PC-3 (cell line): ENCODE data around the gene TOP2B. TPM values are rescaled to one million over a fixed set of nuclear protein-coding genes. Genes with fewer than 3 reads are reported as not detected.

ENCODE experiments used
- ATAC-seq: fragments of 200-7000 bp; cut with Tn5 transposase; 2 replicates; pipeline ENCODE4 v1.9.1; 2020; ENCODE audit warnings: mild to moderate bottlenecking, moderate library complexity
- BruUV-seq: library from RNA; stranded (reverse); fragments of 400-500 nt; replicated peaks from 2 replicates; lab custom pipeline; 2021; lab: Mats Ljungman, UMichigan
- CTCF ChIA-PET: fragments of 300-600 bp; sonication (Branson Sonifier 250); formaldehyde crosslinking; loops from one replicate; lab custom pipeline; 2022; ENCODE audit warnings: antibody characterized with exemption; lab: Charles Lee
- POLR2A ChIA-PET: fragments of 300-600 bp; sonication (Branson Sonifier 250); formaldehyde crosslinking; loops from one replicate; lab custom pipeline; 2022; ENCODE audit warnings: antibody characterized with exemption; ENCODE audit not compliant: unreplicated experiment; lab: Charles Lee
- DNase-seq: peaks from one replicate; pipeline ENCODE4 v3.0.0-alpha.2; 2015
- H2AFZ ChIP-seq: fragments of 300-600 bp; sonication (generic); 2 replicates; pipeline ENCODE4 v1.6.0; 2016; ENCODE audit warnings: antibody characterized with exemption, low read length
- H3F3A ChIP-seq: fragments of 300-600 bp; sonication (generic); one replicate; pipeline ENCODE4 v1.6.0; 2017; ENCODE audit warnings: antibody characterized with exemption, low read length, control low read depth, mild to moderate bottlenecking; ENCODE audit not compliant: unreplicated experiment
- H3K27ac ChIP-seq: fragments of 300-600 bp; sonication (generic); 2 replicates; pipeline ENCODE4 v1.5.1; 2016; ENCODE audit warnings: mild to moderate bottlenecking, low read length
- H3K27me3 ChIP-seq: fragments of 300-600 bp; sonication (generic); 2 replicates; pipeline ENCODE4 v1.6.1; 2016; ENCODE audit warnings: low read length, mixed read lengths
- H3K36me3 ChIP-seq: fragments of 300-600 bp; sonication (generic); 2 replicates; pipeline ENCODE4 v1.6.1; 2016; ENCODE audit warnings: low read depth, mixed run types, low read length, mixed read lengths
- H3K4me1 ChIP-seq: fragments of 300-600 bp; sonication (generic); 2 replicates; pipeline ENCODE4 v1.5.1; 2016; ENCODE audit warnings: low read length; ENCODE audit not compliant: insufficient read depth
- H3K4me2 ChIP-seq: fragments of 300-600 bp; sonication (generic); 2 replicates; pipeline ENCODE4 v1.6.0; 2016; ENCODE audit warnings: low read length
- H3K4me3 ChIP-seq: fragments of 300-600 bp; sonication (generic); 2 replicates; pipeline ENCODE4 v1.5.1; 2016; ENCODE audit warnings: mild to moderate bottlenecking, low read length, mixed read lengths
- H3K79me2 ChIP-seq: fragments of 300-600 bp; sonication (generic); 2 replicates; pipeline ENCODE4 v1.6.1; 2017; ENCODE audit warnings: low read length, mixed read lengths
- H3K9ac ChIP-seq: fragments of 300-600 bp; sonication (generic); 2 replicates; pipeline ENCODE4 v1.6.0; 2016; ENCODE audit warnings: mild to moderate bottlenecking, low read length
- H3K9me2 ChIP-seq: fragments of 300-600 bp; sonication (generic); replicated peaks from 2 replicates; pipeline ENCODE4 v1.6.1; 2016; ENCODE audit warnings: mixed run types, low read length, mixed read lengths
- H3K9me3 ChIP-seq: fragments of 300-600 bp; sonication (generic); 2 replicates; pipeline ENCODE4 v1.6.1; 2016; ENCODE audit warnings: low read length, mixed read lengths
- H4K20me1 ChIP-seq: fragments of 300-600 bp; sonication (generic); 2 replicates; pipeline ENCODE4 v1.6.1; 2016; ENCODE audit warnings: low read length, mixed read lengths
- CTCF ChIP-seq: fragments of 300-600 bp; sonication (generic); conservative IDR thresholded peaks from 2 replicates; pipeline ENCODE4 v1.5.1; 2017; ENCODE audit warnings: antibody characterized with exemption, low read depth, mild to moderate bottlenecking, low read length
- EZH2 ChIP-seq: fragments of 300-600 bp; sonication (generic); IDR thresholded peaks from one replicate; pipeline ENCODE4 v1.6.1; 2017; ENCODE audit warnings: antibody characterized with exemption, mild to moderate bottlenecking, low read length; ENCODE audit not compliant: unreplicated experiment
- EZH2phosphoT487 ChIP-seq: fragments of 300-600 bp; sonication (generic); IDR thresholded peaks from 2 replicates; pipeline ENCODE4 v1.6.1; 2018; ENCODE audit warnings: mild to moderate bottlenecking, antibody characterized with exemption, low read length, borderline replicate concordance
- intact Hi-C: fragments of 100-400 bp; cut with micrococcal nuclease; formaldehyde crosslinking; loops from 2 replicates; pipeline ENCODE4 v1.9.0; 2023
- total RNA-seq: library from RNA; depleted of rRNA; stranded (reverse); fragments of >200 nt; gene quantifications from 2 replicates; pipeline ENCODE4 v1.2.3, GENCODE V29; 2014

Gene TOP2B
- total RNA-seq, 1 experiment from 2014 or later = 79.0 TPM

GRCh38 chr3:25706213-25706612 is 41.5 kb upstream of the TOP2B start:
- Histone ChIP-seq H4K20me1 (no peaks in the 10 kb centered on the region), H3K9me2 (no peaks in the 10 kb centered on the region), H3K27ac (no peak overlapping the region), H3K9ac (no peak overlapping the region), H2AFZ (no peak overlapping the region), H3K27me3 (peaks cover 38% of the 10 kb centered on the region), H3K9me3 (no peaks in the 10 kb centered on the region), H3K79me2 (no peaks in the 10 kb centered on the region), H3K4me2 (no peak overlapping the region), H3K36me3 (no peaks in the 10 kb centered on the region), H3K4me1 (no peaks in the 10 kb centered on the region), H3K4me3 (no peak overlapping the region), H3F3A (no peaks in the 10 kb centered on the region)
- ChIA-PET POLR2A (no interaction called here), CTCF (no interaction called here)
- no peak for DNase-seq
- intact Hi-C loops = no loop called here
- no peak for ATAC-seq
- TF ChIP-seq EZH2 (no peak), CTCF (no peak), EZH2phosphoT487 (no peak)
- no TSS peak for BruUV-seq

- CTCF ChIA-PET = no interaction called here
- ATAC-seq = no peak
These were observed 32.8 kb upstream of the TOP2B start for GRCh38 chr3:25697553-25697952.

GRCh38 chr3:25695731-25696420 is 31.2 kb upstream of the TOP2B start:
- Histone ChIP-seq H3K4me3 (no peak overlapping the region), H3K9me3 (no peaks in the 10 kb centered on the region), H3K9me2 (no peaks in the 10 kb centered on the region), H3K4me2 (no peak overlapping the region), H3K9ac (no peak overlapping the region), H3F3A (no peaks in the 10 kb centered on the region), H3K27me3 (peaks cover 45% of the 10 kb centered on the region), H3K4me1 (no peaks in the 10 kb centered on the region), H3K36me3 (no peaks in the 10 kb centered on the region), H4K20me1 (no peaks in the 10 kb centered on the region), H2AFZ (no peak overlapping the region), H3K79me2 (no peaks in the 10 kb centered on the region), H3K27ac (no peak overlapping the region)
- TF ChIP-seq CTCF = no peak
- no TSS peak for BruUV-seq
- DNase-seq (no peak), ATAC-seq (no peak)
- intact Hi-C loops = no loop called here
- ChIA-PET POLR2A (interaction anchor here (0.7 kb wide), 1 partner anchor 200 kb away, joined by 3 read pairs; no protein-coding TSS in a partner anchor), CTCF (no interaction called here)

More at GRCh38 chr3:25697553-25697952, 32.8 kb upstream of the TOP2B start:
- H2AFZ ChIP-seq = no peak overlapping the region
- TF ChIP-seq EZH2phosphoT487 = no peak
- intact Hi-C loops = no loop called here
- no peak for DNase-seq
- no peaks in the 10 kb centered on the region for H3F3A ChIP-seq
- POLR2A ChIA-PET = interaction anchor here (0.6 kb wide), 1 partner anchor 14 kb away, joined by 5 read pairs; no protein-coding TSS in a partner anchor
- no peaks in the 10 kb centered on the region for H3K9me3 ChIP-seq
- H3K9ac ChIP-seq = no peak overlapping the region
- H3K27me3 ChIP-seq = peaks cover 34% of the 10 kb centered on the region
- H3K4me2 ChIP-seq = no peak overlapping the region
- H3K36me3 ChIP-seq = no peaks in the 10 kb centered on the region
- H4K20me1 ChIP-seq = no peaks in the 10 kb centered on the region
- no TSS peak for BruUV-seq
- H3K27ac ChIP-seq = no peak overlapping the region
- H3K79me2 ChIP-seq = no peaks in the 10 kb centered on the region
- H3K9me2 ChIP-seq = no peaks in the 10 kb centered on the region
- no peaks in the 10 kb centered on the region for H3K4me1 ChIP-seq
- no peak overlapping the region for H3K4me3 ChIP-seq
